GM18951 (cell line): ENCODE results near the gene CLN6.

Experiments used
- POLR2A ChIP-seq: IDR thresholded peaks from 4 replicates; pipeline ENCODE4 v1.6.1; 2011; ENCODE audit warnings: mild to moderate bottlenecking; ENCODE audit not compliant: insufficient read length, insufficient read depth; ENCODE audit errors: extremely low read depth
- in situ Hi-C: fragments of 300-500 bp; cut with MboI; formaldehyde crosslinking; loops from one replicate; pipeline ENCODE4 v1.12.0; 2022; ENCODE audit warnings: low sequenced_read_pairs, mixed read lengths, inconsistent platforms; ENCODE audit not compliant: unreplicated experiment

Gene CLN6

GRCh38 chr15:68211656-68212320 is 17.7 kb downstream of the CLN6 start:
- TF ChIP-seq POLR2A, result no peak
- in situ Hi-C loops, result no loop called here

- in situ Hi-C loops, result no loop called here
- no peak for TF ChIP-seq POLR2A
Measured at GRCh38 chr15:68210821-68211655, 18.5 kb downstream of the CLN6 start.

GRCh38 chr15:68210409-68210756 is 19.1 kb downstream of the CLN6 start:
- in situ Hi-C loops, result no loop called here
- no peak for TF ChIP-seq POLR2A

- TF ChIP-seq POLR2A, result no peak
- in situ Hi-C loops, result no loop called here
Measured at GRCh38 chr15:68209735-68210408, 19.7 kb downstream of the CLN6 start.

GRCh38 chr15:68209272-68209671 is 20.3 kb downstream of the CLN6 start:
- TF ChIP-seq POLR2A, result no peak
- in situ Hi-C loops, result no loop called here

- TF ChIP-seq POLR2A, result no peak
- in situ Hi-C loops, result no loop called here
Measured at GRCh38 chr15:68208636-68209240, 20.8 kb downstream of the CLN6 start.

- TF ChIP-seq POLR2A, result no peak
- in situ Hi-C loops, result no loop called here
Measured at GRCh38 chr15:68208136-68208535, 21.4 kb downstream of the CLN6 start.

- in situ Hi-C loops, result no loop called here
- TF ChIP-seq POLR2A, result no peak
Measured at GRCh38 chr15:68207176-68207935, 22.2 kb downstream of the CLN6 start.

- in situ Hi-C loops, result no loop called here
Measured at GRCh38 chr15:68206711-68207151, 22.8 kb downstream of the CLN6 start.

GRCh38 chr15:68205954-68206539 is 23.5 kb downstream of the CLN6 start:
- in situ Hi-C loops, result no loop called here
- no peak for TF ChIP-seq POLR2A

More at GRCh38 chr15:68206711-68207151, 22.8 kb downstream of the CLN6 start:
- TF ChIP-seq POLR2A, result no peak

GRCh38 chr15:68205558-68205944 is 24.0 kb downstream of the CLN6 start:
- in situ Hi-C loops, result no loop called here
- TF ChIP-seq POLR2A, result no peak
